B cell (primary cell): ENCODE results near the gene ABTB2.

Experiments
- EZH2 ChIP-seq: IDR thresholded peaks from 2 replicates; pipeline ENCODE4 v1.6.1; 2012; ENCODE audit warnings: borderline replicate concordance, low read depth, mild to moderate bottlenecking, moderate library complexity, low read length; ENCODE audit not compliant: insufficient read depth, poor library complexity, severe bottlenecking
- TF ChIP-seq, protein P1 (sequence below): fragments of 200-600 bp; IDR thresholded peaks from one replicate; pipeline ENCODE4 v1.8.0; 2022; ENCODE audit warnings: antibody characterized with exemption, mild to moderate bottlenecking

DNA sequence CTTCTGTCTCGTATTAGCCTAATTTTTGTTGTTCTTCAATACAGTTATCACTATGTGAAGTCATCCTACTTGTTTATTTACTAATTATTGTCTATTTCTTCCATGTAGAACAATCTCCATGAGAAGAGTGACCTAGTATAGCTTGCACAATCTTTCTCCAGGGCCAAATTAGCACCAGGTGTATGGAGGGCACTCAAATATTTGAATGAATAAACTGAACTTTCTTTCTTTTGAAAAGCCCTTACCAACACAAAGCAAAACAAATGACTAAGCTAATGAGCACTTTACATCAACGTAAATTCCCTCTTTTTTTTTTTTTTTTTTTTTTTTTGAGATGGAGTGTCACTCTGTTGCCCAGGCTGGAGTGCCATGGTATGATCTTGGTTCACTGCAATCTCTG is 34.2 kb downstream of the ABTB2 start:
- TF ChIP-seq, protein P1, sequence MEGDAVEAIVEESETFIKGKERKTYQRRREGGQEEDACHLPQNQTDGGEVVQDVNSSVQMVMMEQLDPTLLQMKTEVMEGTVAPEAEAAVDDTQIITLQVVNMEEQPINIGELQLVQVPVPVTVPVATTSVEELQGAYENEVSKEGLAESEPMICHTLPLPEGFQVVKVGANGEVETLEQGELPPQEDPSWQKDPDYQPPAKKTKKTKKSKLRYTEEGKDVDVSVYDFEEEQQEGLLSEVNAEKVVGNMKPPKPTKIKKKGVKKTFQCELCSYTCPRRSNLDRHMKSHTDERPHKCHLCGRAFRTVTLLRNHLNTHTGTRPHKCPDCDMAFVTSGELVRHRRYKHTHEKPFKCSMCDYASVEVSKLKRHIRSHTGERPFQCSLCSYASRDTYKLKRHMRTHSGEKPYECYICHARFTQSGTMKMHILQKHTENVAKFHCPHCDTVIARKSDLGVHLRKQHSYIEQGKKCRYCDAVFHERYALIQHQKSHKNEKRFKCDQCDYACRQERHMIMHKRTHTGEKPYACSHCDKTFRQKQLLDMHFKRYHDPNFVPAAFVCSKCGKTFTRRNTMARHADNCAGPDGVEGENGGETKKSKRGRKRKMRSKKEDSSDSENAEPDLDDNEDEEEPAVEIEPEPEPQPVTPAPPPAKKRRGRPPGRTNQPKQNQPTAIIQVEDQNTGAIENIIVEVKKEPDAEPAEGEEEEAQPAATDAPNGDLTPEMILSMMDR, result no peak
- TF ChIP-seq EZH2, result no peak
